HG02798 (cell line): Measurements from ENCODE around the gene ANKMY1.

Experiments
- ATAC-seq: cut with Tn5 transposase; IDR thresholded peaks from one replicate; pipeline ENCODE4 v1.9.1; 2021; ENCODE audit warnings: mild to moderate bottlenecking; ENCODE audit not compliant: unreplicated experiment, poor library complexity

Gene ANKMY1

DNA sequence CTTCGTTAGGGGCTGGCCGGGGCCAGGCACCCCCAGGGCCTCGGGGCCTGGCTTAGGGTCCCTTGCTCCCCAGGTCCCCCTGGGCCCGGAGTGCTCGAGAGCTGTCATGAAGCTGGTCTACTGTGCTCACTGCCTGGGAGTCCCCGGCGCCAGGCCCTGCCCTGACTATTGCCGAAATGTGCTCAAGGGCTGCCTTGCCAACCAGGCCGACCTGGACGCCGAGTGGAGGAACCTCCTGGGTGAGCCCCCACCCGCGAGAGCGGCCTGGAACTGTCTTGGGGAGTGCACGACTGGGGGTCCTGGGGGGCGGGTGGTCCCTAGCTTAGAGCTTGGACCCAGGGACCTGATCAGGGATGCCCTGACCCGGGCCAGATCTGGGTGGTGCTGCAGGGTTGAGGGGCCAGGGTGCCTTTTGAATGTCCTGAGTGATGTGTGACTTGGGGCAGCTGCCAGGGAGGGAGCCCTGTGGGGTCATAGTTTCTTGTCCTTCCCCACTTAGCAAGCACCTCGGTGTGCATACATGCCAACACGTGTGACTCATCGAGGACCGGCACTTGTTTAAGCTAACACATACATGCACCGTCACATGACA lies 94.4 kb downstream of the ANKMY1 start:
- ATAC-seq, result no peak

DNA sequence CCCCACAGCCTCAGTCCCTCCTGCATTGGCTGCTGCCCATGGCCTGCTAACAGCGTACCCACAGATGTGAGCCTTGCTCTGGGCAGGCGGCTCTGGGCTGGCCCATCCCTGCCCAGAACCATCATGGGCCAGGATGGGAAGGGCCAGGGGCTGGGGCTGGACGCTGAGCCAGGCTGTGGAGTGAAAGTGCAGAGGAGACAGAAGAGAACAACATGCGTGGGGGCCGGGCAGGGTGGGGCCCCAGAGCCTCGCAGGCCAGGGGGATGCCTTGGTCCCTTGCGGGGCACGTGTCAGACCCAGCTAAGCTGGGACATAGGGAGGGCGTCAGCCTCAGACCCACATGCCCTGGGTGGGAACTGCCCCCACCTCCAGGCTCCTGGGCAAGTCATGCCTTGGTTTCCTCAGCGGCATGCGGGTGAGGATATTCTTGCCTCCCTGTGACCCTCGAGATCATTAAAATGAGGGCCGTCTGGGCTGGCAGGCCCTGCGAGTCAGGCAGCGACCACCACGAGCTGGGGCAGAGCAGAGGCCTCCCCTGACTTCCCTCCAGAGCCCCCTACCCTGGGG lies 95.0 kb downstream of the ANKMY1 start:
- ATAC-seq, result no peak

DNA sequence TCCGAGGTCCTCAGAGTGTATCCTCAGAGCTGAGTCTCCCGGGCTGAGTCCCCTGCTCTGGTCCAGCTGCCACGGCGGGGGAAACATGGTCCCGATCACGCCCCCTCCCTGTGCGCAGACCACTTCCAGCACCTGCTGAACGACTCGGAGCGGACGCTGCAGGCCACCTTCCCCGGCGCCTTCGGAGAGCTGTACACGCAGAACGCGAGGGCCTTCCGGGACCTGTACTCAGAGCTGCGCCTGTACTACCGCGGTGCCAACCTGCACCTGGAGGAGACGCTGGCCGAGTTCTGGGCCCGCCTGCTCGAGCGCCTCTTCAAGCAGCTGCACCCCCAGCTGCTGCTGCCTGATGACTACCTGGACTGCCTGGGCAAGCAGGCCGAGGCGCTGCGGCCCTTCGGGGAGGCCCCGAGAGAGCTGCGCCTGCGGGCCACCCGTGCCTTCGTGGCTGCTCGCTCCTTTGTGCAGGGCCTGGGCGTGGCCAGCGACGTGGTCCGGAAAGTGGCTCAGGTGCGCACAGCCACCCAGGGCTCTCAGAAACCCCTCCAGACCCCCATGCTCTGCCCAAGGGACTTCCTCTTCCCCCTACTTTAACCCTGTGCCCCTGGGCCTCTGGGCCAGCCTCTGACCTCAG lies 95.6 kb downstream of the ANKMY1 start:
- no peak for ATAC-seq

DNA sequence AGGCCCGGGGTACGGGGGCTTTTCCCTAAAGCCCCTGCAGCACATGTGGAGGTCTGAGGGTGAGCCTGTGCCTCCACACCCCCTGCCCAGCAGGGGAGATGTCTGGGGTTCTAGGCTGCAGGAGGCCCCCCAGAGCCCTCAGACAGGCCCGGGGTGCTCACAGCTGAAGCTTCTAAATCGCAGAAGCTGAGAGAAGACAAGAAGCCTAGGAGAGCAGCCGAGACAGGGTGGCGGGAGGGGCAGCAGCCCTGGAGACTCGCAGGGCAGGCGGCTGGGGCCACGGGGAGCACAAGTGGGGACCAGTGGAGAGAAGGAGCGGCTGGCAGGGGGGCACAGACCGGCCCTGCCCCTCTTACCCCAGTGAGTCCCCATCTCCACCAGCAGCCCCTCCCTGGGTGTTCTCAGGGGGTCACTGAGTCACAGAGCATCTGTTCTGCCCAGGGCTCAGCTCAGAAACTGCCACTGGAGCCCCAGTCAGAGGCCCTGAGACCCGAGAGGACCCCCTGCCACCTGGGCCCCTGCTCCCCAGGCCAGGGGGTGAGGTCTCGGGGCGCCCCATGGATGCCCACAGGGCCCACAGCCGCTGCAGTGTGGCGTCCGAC lies 96.2 kb downstream of the ANKMY1 start:
- no peak for ATAC-seq

DNA sequence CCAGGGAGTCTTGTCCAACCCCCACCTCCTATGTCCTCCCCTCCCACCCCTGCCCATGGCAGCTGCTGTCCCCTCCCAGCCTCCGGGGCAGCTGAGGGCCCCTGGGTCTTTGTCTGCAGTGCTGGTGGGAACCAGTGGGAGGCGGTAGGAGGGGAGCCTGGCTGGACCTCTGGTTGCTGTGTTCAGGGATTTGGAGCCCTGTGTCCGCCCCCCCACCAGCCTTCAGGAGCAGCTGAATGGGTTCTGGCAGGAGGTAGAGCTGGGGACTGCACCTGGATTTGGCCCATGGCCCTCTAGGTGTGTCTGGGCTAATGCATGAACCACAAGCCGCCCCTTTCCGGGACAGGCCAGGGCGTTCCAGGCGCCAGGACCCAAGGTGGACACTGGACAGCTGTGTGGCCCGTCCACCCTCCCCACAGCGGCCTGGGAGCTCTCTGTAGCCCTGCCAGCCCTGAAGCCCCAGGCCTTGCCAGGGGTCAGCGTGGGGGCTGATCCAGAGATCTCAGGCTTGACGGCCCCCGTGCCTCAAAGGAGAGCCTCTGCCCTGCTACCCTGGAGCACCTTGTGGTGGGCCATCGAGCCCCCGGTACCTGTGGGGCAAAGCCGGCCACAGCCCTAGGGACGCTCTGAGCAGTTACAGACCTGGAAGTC lies 96.9 kb downstream of the ANKMY1 start:
- no peak for ATAC-seq

DNA sequence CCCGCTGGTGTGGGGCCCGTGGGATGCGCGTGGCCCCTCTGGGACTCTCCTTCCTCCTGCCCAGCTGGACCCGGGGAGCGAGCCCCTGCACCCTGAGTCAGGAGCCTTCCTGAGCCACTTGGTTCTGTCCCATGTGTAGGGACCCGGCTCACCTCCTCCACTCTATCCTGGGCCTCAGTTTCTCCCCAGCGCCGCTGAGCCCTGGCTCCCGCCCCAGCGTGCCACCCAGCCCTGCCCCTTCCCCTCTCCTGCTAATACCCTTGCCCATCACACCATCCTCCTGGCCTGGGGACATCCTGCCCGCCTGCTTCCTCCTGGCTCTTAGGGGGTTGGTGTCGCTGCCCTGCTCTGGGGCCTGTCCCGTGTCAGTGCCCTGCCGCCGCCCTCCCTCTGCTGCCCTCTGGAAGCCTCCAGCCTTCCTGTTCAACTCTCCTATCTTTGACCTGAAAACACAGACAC lies 97.5 kb downstream of the ANKMY1 start:
- no peak for ATAC-seq

DNA sequence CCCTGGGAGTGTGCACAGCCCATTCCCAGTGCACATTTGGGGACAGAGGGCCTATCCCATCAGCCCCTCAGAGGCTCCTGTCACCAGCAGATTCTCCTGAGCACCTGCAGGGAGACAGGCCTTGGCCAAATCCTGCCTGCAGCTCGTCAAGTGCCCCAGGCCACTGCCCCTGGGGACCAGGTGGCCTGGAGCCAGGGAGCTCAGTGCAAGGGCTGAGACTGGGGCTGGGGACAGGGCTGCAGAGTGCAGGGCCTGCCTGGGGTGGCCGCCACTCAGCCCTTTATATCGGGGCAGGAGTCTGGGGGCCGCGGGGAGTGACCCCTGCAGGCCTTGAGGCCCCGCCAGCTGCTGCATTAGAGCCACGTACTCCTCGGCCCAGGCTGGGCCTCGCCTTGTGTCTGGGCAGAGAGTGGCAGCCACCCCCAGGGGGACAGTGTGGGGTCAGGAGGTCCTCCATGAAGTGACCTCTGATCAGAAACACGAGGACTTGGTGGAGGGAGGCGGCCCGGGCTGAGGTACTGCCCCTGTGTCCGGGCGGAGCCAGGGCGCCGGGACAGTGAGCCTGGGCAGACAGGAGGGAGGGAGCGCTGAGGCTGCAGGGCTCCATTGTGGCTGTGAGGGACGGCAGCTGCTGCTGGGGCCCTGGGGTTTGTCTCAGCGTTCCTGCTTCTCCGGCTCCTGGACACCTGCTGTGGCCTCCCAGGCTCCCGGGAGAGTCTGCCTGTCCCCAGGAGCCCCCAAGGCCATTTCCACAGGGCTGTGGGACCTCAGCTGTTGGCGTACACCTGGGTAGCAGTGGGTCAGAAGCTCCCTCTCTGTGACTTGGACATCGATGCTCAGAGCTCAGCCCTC lies 98.2 kb downstream of the ANKMY1 start:
- no peak for ATAC-seq

DNA sequence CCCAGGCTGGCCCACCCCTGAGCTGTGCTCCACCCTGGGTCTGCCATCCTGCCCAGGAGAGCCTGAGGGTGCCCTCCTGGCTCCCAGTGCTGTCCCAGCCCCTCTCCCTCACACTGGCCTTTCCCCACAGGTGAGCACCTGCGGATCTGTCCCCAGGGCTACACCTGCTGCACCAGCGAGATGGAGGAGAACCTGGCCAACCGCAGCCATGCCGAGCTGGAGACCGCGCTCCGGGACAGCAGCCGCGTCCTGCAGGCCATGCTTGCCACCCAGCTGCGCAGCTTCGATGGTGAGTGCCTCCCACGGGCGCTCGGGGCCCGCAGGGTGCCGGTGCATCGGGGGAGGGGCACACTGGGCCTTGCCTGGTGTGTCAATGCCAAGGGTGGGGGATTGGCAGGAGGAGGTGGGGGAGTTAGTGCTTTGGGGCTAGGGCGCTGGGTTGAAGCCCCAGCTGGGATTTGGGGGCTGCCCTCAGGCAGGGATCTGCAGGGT lies 98.8 kb downstream of the ANKMY1 start:
- ATAC-seq, result no peak

DNA sequence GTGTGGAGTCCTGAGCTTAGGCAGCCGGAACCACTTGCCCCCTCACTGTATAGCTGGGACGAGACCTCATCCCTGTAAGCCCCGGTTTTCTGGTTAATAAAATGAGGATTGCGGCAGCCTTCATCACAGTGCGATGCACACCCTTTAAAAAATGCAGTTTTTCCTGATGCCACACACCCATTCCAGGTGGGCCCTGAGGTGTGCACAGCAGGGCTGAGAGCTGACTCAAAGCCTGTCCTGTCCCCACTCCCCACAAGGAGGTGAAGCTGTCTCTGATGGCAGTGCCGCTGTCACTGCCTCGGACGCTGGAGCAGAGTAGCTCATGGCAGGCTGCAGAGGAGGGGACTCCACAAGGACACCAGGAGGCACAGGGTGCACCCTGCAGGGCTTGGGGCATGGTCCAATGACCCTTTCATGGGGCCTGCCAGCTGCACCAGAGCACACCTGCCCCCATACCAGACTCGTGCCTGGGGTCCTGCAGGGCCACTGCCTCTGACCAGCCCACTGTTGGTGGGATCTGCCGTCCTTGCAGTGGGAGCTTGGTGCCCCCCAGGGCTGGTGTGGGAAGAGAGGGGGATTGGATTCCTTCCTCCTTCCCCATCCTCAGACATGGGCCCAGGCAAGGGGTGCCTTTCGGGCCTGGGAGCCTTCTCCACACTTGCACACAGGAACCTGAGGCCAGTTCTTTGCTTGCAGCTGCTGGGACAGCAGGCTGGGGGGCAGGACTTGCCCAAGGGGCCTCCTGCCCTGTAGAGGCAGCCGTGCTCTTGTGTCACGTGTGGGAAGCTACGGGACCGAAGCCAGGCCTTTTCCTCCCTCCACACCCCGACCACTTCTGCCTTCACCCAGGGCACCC lies 99.5 kb downstream of the ANKMY1 start:
- ATAC-seq, result no peak

DNA sequence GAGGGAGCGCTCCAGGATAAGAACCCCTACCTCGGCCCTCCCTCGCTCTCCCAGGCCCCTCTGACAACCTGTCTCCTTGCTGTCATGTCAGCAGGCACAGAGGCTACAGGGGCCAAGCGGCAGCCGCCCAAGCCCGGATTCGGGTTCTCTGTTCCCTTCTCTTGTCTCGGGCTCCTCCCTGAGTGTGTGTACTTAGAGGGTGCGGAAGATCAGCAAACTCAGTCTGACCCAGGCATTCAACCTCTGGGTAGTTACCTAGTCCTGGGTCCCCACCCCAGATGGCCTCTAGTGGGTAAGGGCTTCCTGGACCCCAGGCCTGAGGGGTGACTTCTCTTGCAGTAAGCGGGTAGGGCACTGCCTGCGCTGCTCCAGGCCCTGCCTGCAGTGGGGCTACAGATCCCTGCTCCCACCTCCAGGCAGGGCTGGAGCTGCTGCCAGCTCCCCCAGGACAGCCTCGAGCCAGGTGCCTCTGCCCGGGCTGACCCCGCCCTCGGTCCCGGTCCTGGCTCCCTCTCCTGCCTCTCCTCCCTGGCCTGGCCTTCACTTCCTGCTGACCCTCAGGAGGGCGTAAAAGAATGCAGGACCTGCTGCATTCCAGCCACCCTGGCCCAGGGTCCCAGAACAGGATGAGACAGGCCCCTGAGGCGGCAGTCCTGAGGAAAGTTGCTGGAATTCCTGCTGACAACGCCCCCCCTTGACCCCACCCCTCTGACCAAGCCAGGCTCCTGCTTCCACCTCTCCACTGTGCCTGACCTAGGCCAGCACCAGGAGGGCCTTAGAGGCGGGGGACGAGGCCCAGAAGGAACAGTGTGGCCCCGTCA lies 100.4 kb downstream of the ANKMY1 start:
- no peak for ATAC-seq

DNA sequence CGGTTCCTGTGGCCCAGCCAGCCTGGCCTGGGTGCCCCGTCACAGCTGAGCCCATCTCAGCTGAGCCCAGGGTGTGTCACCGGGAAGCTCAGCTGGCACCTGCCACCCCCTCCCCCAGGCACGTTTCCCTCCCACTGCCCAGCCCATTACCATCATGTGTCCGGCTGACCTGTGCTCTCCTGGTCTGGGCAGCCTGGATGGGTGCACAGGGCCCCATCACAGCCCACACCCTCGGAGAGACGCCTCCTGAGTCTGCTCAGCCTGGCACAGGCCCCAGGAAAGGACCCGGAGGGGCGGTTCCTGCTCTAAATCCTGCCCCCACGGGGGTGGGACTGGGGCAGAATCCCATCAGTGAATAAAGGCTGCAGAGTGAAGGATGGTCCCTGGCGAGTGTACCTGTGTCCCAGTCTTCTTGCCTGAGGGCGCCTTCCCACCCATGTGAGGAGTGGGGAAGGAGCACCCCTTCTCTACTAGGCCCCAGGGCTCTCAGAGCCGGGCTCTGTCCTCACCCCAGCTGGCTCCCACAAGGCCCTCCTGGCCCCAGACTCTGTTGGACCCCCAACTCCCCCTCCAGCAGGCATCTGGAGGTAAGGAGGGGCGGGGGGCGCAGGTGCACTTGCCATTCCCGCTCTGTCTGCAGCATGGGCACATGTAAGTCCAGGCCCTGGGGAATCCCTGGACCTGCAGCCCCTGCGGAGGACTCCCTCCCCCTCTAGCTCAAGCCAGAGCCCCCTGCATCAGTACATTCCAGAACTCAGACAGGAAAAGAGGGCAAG lies 101.2 kb downstream of the ANKMY1 start:
- ATAC-seq, result no peak

DNA sequence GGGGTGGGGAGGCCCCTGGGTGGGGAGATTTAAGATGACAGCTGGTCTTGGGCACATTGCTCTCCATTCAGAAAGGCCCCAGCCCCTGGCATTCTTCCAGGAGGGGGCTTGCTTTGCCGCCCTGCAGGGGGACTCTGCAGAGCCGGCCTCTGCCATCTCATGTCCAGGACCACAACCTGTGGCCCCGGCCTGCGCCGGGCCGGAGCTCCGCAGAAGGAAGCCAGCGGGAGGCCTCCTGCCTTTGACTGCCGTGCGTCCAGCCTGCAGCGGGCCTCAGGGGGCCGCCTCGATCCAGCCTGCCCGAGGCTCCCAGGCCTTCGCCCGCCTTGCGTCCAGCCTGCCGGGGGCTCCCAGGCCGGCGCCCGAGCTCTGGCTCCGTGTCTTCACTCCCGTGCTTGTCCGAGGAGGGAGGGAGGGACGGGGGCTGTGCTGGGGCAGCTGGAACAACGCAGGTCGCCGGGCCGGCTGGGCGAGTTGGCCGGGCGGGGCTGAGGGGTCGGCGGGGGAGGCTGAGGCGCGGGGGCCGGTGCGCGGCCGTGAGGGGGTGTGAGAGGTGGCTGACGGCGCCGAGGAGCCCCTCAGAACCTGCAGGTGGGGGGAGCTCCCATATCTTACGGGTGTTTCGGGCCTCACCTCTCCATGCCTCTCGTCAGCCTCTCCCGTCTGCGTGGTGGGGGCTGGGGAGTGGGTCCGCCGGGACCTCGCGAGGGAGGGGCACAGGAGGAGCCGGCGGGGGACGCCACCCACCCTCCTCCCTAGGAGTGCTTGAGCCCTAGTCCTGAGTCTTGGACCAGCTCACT lies 101.9 kb downstream of the ANKMY1 start:
- no peak for ATAC-seq

DNA sequence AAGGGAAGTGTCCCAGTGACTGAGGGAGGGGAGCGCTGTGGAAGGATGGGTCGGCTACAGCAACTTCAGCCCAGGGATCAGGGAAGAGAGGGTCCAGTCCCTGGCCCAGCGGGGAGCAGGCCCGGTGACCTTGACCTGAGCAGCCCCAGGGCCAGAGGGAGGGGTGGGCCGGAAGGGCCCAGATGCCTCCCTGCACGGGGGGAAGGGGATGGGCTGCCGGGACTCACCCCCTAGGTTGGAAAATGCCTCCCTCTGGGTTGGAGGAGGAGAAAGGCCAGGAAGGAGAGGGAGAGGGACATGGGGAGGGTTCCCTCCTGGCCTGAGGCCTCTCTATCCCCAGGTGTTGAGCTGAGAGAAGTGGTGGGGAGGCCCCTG lies 102.5 kb downstream of the ANKMY1 start:
- no peak for ATAC-seq

DNA sequence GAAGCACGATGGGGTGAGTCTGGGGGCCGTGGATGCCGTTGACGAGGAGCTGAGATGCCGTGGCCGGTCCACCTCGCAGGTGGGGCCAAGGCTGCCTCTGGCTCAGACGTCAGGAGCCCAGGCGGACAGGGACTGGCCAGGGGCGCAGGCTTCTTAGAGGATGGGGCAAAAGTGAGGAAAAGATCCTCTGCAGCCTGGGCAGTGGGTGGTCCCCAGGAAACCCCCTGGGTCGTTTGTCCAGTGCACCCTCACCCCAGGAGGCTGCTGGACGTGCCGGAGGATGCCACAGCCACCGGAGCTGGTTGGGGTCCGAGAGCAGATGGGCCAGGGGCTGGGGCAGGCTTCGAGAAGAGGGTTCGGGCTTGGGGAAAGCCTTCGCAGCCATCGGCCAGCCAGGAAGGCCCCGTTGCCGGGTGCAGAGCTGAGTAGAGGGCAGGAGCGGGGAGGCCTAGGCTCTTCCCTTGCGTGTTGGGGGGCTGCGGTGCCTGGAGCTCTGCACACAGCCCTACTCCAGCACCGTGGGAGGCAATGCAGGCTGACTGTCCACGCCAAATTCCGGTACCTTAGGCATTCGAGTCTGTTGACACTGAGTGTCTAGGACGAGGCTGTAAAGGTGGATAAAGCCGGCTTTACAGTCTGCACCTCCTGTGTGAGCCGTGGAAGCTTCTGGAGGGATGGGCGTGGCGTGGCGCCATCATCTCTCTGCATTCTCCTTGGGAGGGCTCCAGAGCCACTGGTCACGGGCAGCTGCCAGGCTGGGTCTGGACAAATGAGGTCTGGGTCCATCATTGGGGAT lies 103.5 kb downstream of the ANKMY1 start:
- no peak for ATAC-seq

DNA sequence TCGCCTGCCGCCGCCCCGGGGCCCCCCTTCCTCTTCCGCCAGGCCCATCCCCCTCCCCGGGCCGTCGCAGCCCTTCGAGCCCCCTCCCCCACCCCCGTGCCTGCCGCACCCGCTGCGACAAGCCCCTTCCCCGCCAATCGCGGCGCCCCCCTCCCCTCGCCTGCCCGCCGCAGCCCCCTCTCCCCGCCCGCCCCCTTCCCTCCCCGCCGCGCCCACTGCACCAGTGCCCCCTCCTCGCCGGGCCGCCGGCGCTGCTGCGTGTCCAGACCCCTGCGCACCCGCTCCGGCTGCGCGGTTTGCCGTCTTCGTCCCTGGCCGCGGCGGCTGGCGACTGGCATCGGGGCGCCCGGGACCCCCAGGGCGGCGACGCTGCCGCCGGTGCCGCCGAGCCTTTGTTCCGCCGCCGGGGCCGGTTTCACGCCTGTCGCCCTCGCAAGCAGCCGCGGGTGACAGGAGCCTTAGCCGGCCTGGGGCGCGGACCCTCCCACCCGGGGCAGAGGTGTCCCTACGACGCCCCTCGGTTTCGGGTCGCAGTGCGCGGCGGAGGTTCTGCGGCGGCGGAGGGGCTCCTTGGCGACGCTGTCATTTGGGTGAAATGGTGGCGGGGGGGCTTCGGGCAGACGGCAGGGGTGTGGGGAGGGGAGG lies 104.2 kb downstream of the ANKMY1 start:
- ATAC-seq, result no peak
